ENCODE data around the gene TEAD1.

GRCh38 chr11:12961615-12962014 lies 287.4 kb downstream of the TEAD1 start:
- TF ChIP-seq CTCF (IDR thresholded peaks at IDR 0.05; ENCODE audit: insufficient read depth, low read length) (no peak), REST (IDR thresholded peaks at IDR 0.05; ENCODE audit: insufficient replicate concordance, low read depth) (no peak)
